ENCODE results near the gene NUDT4.
"Not testable (repeated sequence)": the region's sequence is repeated elsewhere in the genome, so short reads cannot be mapped to it uniquely, and the experiment has no call there.

NUDT4 gene

DNA sequence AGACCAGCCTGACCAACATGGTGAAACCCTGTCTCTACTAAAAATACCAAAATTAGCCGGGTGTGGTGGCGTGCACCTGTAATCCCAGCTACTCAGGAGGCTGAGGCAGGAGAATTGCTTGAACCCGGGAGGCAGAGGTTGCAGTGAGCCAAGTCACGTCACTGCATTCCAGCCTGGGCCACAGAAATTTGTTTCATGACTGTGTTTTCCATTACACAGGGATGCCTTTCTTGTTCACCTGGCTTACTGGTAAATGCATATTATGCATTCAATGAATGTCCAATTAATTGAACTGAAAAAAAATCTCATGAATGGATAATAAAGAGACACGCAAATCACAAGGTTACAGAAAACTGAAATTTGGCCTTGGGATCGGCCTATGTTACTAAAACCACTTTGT, 54.3 kb downstream of the NUDT4 start:
- not testable (repeated sequence) for DNase-seq

DNA sequence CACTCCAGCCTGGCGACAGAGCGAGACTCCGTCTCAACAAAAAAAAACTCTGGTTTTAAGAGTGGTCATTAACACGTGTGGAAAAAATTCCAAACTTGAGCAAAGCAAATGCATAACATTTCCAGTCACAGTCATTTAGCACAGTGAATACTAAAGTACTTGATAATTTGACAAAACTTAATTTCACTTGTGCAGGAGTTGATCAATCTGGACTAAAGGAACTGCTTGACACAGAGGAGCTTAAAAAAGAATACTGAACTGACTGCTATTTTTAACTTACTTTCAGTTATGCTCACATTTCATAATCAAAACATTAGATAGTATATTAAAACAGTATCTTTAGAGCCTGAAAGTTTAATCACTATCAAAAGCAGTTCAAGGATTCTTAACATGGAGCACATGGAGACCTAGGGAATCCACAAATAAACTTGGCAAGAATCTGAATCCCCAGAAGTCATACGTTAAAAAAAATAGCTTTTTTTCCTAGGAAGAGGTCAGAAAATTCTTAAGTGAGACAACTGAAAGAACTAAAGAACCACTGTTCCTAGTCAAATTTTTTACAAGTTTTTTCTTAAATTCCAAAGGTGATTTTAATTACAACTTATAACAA, 56.6 kb downstream of the NUDT4 start:
- DNase-seq, result no peak

DNA sequence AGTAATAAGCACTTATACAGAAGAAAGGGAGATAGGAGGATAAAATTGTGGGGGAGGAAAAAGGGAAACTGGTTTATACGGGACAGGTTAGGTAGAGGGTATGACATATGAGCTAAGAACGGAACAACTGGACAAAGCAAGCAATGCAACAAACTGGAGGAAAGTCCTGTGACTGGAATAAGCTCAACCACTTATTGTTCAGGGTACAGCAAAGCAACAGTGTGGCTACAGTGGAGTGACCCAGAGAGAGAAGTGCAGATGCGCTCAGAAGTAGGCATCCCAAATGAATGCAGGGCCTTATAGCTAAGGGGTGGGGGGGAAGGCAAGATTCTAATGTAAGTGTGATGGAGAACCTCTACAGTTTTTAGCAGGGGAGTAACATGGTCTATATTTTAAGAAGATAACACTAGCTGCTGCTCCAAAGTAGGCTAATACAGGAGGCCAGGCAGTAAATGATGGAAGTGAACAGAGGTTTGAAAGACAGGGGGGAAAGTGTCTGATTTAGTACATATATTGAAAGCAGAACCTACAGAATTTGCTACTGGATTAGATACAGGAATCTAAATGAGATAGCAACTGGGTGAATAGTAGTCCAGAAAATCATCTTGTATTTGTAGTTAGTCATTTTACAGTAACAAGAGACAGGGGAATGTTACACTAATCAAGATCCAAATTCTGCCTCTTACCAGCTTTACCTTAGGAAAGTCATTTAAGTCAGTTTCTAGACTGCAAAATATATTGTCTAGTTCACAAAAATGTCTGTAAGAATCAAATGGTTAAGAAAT, 60.7 kb downstream of the NUDT4 start:
- no peak for DNase-seq

DNA sequence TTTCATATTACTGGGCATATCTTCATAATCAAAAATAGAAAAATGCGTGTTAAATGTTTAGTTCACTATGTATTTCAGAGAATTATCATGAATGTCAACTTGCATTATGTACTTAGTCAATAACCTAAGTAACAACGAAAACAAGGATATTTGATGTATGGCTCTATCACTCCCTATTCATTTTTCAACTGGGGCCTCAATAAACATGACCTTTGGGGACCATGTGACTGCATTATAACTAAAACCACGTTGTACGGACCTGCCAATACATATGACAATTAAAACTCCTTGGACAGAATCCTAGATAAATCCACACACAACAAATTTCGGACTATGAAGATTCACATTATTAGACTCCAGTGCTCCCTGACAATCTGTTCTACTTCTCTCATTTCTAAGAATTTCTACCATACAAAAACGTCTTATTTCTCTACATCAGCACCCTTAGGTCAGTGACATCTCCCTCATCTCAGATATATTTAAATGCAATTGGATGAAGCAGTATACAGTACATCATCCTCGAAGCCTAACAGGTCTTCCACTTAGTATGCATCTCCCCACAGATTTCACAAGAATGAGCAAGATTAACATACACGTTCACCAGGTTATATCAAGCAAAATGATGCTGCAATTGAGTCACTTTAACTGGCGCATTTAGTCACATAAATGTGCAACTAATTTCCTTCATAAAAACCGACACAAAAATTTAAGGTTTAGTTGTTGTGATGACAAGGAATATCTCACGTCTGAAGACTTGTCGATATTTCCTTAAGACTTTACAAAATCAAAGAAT, 62.5 kb downstream of the NUDT4 start:
- DNase-seq, result no peak

DNA sequence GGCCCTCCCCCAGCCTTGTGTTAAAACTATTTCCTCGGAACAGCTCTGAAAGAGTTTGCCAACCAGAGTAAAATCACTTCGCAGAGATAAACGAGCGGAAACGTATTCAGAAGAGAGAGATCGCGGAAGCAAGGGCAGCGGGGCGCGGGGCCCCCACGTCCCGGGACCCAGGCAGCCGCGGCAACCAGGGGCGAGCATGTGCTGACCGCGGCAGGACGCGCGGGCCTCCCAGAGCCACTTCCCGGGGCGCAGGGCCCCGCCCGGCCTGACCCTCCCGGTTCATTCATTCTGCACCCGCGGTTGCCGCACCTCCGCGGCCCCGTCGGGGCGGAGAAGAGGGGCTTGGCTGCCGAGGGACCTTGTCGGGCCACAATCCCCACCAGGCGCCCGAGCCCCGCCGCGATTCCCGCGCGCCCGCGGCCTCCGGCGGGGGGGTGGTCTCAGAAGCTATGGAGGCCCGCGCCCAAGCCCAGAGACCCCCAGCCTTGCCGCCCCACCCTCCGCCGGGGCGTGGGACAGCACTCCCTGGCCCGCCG, 63.4 kb downstream of the NUDT4 start:
- peak; percentile 59 for DNase-seq

DNA sequence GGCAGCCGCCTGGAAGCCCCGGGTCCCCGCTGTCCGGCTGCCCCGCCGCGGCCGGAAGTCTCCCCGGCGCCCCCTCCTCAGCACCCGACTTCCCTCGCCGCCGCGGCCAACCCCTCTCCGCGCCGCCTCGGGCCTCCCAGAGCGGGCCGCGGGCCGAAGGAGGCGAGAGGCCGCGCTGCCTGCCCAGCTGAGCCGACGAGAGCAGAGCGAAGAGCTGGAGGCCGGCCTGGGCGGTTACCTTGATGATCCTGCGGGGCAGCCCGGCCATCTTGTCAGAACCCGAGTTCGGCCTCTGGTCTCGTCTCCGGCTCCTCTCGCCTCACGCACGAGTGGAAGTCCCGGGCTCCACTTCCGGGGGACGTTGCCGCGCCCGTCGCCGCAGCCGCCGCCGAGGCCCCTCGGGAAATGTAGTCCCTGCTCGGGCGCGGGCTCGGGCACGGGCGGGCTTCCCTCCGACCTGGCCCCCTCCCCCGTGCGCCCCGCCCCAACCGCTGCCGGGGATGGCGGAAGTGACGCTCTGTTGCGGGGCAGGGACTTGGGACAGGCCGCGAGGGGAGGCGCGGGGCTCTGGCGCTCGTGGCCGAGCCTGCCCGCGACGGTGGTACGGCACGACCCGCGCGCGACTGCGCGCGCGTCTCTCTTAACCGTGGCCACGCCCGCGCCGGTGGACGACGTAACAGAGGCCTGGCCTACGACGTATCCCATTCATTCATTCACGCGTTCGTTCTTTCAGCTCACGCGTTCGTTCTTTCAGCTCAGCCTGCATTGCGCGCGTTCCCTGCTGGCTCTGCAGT, 64.1 kb downstream of the NUDT4 start, which contains the start of gene UBE2N:
TSS of gene UBE2N (minus strand) at position 331 of the 794 bp plus-strand sequence. CDS start at position 268, 63 bp downstream.
- DNase-seq, result peak; percentile 97

DNA sequence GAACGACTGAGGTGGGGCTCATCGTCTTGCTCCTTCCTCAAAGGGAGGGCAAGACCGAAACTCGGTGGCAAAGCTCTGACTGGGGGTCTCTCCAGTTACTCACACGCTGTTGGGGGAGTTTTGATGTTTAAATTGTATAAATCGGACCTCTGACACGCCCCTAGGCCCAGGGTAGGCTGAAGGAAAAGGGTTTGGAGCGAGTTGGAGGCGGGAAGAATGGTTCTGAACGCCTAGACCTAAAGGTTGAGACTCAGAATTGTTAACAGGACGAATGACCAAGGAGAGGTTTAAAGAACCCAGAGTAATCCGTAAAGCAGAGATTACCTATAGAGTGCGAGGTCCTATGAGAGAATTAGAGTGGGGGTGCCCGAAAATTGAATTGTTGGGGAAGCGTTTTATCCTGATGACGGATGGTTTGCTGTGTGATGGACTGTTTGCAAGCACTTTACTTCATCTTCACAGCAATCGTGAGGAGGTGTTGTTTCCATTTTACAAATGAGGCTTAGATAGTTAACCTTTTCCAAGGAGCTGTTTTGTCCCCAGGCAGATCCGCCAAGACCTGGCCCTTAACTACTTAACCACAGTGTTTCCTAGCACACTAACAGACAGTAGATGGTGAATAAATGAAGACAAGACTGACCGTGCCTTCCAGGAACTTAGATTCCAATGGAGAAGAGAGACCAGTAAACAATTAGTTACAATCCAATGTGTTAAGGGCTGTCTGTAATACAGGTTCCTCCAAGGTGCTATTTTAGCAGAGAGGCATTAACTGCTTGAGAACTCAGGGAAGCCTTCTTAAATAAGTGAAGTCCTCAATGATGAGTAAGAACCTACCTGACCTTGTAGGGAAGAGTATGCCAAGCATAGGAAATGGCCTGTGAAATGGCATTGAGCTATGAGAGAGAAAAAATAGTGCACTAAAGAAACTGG, 65.0 kb downstream of the NUDT4 start:
- DNase-seq, result no peak

DNA sequence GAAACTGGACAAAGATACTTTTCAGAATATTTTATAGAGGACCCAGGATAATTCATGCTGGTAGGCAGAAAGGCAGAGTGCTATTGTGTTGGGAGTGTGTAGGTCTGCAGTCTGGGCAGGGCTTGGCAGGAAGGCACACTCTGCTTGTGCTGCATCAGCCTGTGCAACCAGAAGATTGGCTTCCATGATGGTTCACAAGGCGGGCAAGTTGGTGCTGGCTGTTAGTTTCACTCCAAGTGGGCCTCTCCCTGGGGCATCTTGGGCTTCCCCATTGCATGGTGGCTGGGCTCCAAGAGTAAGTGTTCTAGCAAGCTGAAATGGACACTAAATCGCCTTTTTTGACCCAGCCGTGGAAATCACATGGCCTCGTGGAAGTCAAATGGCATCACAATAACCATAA, 65.9 kb downstream of the NUDT4 start:
- DNase-seq, result no peak

DNA sequence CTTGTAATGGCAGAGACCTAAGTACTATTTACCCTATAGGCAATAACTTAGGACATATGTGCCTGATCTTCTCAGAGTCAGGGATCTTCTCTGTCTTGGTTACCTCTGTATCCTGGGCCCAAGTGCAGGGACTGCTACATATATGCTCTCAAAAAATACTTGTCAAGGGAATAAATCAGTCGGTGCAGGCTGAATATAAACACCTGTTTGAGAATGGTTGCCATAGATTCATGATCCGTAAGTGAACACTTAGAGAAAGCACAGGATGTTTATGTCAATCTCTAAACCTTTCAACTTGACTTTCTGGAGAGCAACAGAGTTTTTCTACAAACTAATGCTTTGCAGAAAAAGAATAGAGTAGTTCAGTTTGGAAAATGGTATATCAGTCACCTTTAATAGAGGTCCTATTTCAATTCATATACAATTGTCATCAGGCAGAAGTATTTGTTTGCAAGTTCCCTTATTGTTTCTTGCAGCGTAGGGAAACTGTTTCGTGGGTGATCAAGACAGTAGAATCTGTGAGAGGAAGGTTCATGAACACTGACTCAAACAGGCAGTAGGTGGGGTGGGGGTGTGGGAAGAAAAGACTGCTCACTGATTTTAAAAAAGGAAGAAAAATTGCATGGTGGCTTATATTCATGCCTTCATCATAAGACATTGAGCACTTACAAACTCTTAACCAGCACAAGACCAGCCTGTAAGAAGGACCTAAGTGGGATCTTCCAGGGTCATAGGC, 70.0 kb downstream of the NUDT4 start:
- DNase-seq, result no peak

DNA sequence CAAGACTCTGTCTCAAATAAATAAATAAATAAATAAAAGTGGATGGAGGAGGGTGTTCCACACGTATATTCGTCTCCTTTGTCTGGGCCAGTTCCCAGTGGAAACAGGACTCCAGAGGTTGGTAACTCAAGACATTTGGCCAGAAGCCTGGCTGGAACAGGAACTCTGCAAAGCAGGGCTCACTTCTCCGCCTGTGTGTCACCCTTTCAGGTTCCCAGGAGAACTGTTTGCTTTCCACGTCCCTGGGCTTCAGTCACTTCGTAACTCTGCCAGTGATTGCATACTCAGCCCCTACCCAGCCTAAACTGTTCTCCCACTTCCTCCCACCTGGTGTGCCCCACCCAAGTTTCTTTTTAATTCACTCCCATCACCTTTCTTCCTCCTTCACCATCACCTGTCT, 71.1 kb downstream of the NUDT4 start:
- DNase-seq, result no peak

DNA sequence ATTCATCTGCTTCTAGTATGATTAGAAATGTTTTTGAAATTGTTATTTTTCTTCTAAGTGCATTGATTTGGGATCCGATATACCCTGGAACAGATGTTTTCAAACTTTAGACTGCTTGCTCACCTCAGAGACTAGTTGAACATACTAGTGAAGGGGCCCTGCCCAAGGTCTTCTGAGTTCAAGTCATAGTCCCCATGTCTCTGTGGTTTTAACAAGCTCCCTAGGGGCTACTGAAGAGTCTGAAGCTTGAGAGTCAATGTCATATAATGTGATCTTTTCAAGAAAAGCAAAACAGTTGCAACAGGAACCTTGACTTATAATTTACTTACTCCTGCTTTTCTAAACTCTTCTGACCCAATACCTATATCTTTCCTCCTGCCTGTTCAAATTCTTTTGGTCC, 71.6 kb downstream of the NUDT4 start:
- DNase-seq, result no peak

DNA sequence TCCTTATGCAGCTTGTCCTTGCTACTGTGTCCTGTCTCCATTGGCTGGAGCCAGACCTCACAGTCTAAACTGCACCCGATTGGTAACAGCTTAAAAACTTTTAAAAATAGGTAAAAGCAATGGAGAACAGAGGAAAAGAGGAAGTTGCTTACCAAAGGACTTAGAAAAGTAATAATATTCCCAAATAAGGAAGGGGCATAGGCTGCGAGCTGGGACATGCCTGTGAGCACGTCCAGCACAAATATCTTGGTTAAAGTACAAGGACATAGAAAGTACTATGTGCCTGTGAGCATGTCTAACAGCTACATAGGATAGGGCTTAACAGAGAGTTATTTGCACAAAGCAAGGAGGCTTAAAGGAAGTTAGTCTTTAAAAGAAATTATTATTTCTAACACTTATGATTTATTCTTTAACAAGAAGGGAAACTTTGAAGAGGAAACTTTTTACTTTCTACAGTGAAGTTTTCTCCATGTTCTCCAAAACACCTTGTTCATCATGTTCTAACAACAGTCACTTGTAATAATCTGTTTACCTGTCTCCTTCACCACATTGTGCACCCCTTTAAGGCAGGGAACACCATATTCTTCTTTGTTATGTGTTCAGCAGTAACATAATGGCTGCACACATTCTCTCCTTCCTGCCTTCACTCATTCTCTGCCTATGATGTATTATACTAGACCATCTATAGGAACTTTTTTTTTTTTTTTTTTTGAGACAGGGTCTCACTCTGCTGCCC, 73.9 kb downstream of the NUDT4 start:
- DNase-seq, result no peak

DNA sequence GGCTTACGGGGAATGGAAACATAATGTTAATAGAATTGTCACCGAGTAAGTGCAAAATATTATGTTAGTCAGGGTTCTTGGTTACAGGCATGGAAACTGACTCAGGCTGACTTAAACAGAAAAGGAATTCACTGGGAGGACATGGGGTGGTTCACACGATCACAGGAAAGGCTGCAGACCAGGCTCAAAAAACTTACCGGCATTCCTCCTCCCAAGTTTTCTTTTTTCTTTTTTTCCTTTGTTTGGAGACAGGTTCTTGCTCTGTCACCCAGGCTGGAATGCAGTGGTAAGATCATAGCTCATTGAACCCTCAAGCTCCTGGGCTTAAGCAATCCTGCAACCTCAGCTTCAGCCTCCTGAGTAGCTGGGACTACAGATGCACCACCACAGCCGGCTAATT, 75.9 kb downstream of the NUDT4 start:
- DNase-seq, result no peak

DNA sequence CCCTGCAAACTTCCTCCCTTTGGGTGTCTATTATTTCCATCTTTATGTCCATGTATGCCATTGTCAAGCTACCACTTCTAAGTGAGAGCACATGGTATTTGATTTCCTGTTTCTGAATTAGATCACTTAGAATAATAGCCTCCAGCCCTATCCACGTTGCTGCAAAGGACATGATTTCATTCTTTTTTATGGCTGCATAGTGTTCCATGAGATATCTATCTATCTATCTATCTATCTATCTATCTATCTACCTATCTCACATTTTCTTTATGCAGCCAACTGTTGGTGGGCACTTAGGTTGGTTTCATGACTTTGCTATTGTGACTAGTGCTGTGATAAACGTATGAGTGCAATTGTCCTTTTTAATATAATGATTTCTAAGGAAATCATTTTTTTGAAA, 78.4 kb downstream of the NUDT4 start:
- DNase-seq, result no peak

Data from CD4-positive, alpha-beta T cell treated with Interleukin-12 subunit alpha and Interleukin-12 subunit beta, for 1 hour (primary cell).